Prostate gland (tissue), 2 donors: Measurements from ENCODE around the gene LMF2.

Experiments used
- POLR2AphosphoS5 ChIP-seq: sonication (generic); formaldehyde crosslinking; IDR thresholded peaks from one replicate; pipeline ENCODE4 v1.6.1; 2017; ENCODE audit warnings: antibody characterized with exemption
- TF ChIP-seq, protein P1 (sequence below), 4 experiments: fragments of 200-600 bp in 2 of 4; fragments of 450-650 bp in 2 of 4; sonication (generic) in 2 of 4; IDR thresholded peaks; 1 replicate in 3 of 4; 2 replicates in 1 of 4; pipeline ENCODE4 v1.5.1; 2016 to 2019; ENCODE audit warnings: antibody characterized with exemption in 4 of 4, mild to moderate bottlenecking in 2 of 4, moderate library complexity in 2 of 4

DNA sequence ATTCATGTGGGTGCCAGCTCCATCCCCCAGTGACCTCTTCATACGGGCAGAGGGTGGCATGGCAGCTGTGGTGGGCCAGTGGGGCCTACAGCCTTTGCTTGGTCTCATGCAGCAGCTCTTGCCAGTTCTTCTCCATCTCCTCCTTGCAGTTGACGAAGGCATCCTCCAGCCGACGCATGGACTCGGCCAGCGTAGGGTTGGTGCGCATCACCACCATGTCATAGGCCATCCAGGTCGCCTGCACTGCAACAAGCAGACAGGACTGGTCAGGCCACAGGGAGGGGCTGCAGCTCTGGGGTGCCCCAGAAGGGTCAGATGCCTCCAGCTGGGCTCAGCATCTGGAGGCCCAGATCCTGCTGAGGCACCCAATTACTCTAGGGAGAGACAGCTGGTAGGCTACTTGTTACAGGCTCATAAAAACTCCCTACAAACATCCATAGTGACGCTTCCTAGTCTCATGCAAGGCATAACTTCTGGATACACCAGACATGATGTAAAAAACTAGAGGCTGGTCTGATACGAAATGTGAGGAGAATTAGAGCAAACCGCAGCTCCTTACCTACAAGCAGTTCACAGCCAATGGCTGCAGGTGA lies 43.8 kb upstream of the LMF2 start:
- TF ChIP-seq, protein P1, sequence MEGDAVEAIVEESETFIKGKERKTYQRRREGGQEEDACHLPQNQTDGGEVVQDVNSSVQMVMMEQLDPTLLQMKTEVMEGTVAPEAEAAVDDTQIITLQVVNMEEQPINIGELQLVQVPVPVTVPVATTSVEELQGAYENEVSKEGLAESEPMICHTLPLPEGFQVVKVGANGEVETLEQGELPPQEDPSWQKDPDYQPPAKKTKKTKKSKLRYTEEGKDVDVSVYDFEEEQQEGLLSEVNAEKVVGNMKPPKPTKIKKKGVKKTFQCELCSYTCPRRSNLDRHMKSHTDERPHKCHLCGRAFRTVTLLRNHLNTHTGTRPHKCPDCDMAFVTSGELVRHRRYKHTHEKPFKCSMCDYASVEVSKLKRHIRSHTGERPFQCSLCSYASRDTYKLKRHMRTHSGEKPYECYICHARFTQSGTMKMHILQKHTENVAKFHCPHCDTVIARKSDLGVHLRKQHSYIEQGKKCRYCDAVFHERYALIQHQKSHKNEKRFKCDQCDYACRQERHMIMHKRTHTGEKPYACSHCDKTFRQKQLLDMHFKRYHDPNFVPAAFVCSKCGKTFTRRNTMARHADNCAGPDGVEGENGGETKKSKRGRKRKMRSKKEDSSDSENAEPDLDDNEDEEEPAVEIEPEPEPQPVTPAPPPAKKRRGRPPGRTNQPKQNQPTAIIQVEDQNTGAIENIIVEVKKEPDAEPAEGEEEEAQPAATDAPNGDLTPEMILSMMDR (IDR thresholded peaks at IDR 0.05): no peak
- TF ChIP-seq POLR2AphosphoS5: no peak
